Nephron progenitor cell (in vitro differentiated cells): ENCODE data around the gene DAB2IP.
A peak's percentile ranks its signal among the peaks of the same experiment; 100 is the strongest.

Experiments used
- DNase-seq: peaks from one replicate; pipeline ENCODE4 v3.0.0; 2021
- H3K27ac Mint-ChIP-seq: 2 replicates; pipeline ENCODE4 v1.8.0; 2021; ENCODE audit warnings: mild to moderate bottlenecking, moderate library complexity, mixed read lengths
- H3K27me3 Mint-ChIP-seq: 2 replicates; pipeline ENCODE4 v1.8.0; 2021; ENCODE audit warnings: mild to moderate bottlenecking, low read depth, mixed read lengths; ENCODE audit not compliant: poor library complexity
- H3K36me3 Mint-ChIP-seq: 2 replicates; pipeline ENCODE4 v1.8.0; 2021; ENCODE audit warnings: low read depth, mixed read lengths
- H3K4me1 Mint-ChIP-seq: 2 replicates; pipeline ENCODE4 v1.8.0; 2021; ENCODE audit warnings: mixed read lengths
- H3K4me3 Mint-ChIP-seq: 2 replicates; pipeline ENCODE4 v1.8.0; 2021; ENCODE audit warnings: mild to moderate bottlenecking, moderate library complexity, mixed read lengths
- H3K9me3 Mint-ChIP-seq: 2 replicates; pipeline ENCODE4 v1.8.0; 2021; ENCODE audit warnings: mild to moderate bottlenecking, moderate library complexity, mixed read lengths
- CTCF ChIP-seq: fragments of 200-600 bp; sonication (generic); IDR thresholded peaks from 2 replicates; pipeline ENCODE4 v1.5.0; 2021; ENCODE audit warnings: antibody characterized with exemption

The DAB2IP gene

GRCh38 chr9:121608168-121608853 is 43.1 kb upstream of the DAB2IP start:
- no peak for DNase-seq
- Mint-ChIP-seq H3K27ac (peak overlapping the region; percentile 6), H3K27me3 (peaks cover 18% of the 10 kb centered on the region), H3K4me1 (peaks cover 59% of the 10 kb centered on the region), H3K9me3 (no peaks in the 10 kb centered on the region), H3K4me3 (no peak overlapping the region), H3K36me3 (no peaks in the 10 kb centered on the region)
- TF ChIP-seq CTCF, result no peak

- no peak for TF ChIP-seq CTCF
- Mint-ChIP-seq H3K9me3 (no peaks in the 10 kb centered on the region), H3K4me1 (peaks cover 55% of the 10 kb centered on the region), H3K27me3 (peaks cover 9% of the 10 kb centered on the region), H3K27ac (no peak overlapping the region), H3K36me3 (no peaks in the 10 kb centered on the region), H3K4me3 (no peak overlapping the region)
- no peak for DNase-seq
Measured at GRCh38 chr9:121609822-121610637, 41.4 kb upstream of the DAB2IP start.

- Mint-ChIP-seq H3K27me3 (peaks cover 9% of the 10 kb centered on the region), H3K36me3 (no peaks in the 10 kb centered on the region), H3K9me3 (no peaks in the 10 kb centered on the region), H3K4me1 (peaks cover 58% of the 10 kb centered on the region), H3K4me3 (no peak overlapping the region), H3K27ac (no peak overlapping the region)
- TF ChIP-seq CTCF, result no peak
- DNase-seq, result no peak
Measured at GRCh38 chr9:121610638-121610953, 40.8 kb upstream of the DAB2IP start.

GRCh38 chr9:121612511-121612998 is 38.9 kb upstream of the DAB2IP start:
- Mint-ChIP-seq H3K4me1 (peaks cover 75% of the 10 kb centered on the region), H3K27ac (no peak overlapping the region), H3K36me3 (no peaks in the 10 kb centered on the region), H3K4me3 (peak overlapping the region; percentile 49), H3K27me3 (peaks cover 5% of the 10 kb centered on the region), H3K9me3 (no peaks in the 10 kb centered on the region)
- TF ChIP-seq CTCF, result no peak
- no peak for DNase-seq

- no peak for DNase-seq
- no peak for TF ChIP-seq CTCF
- H3K4me3 Mint-ChIP-seq, result peak overlapping the region; percentile 55
- H3K36me3 Mint-ChIP-seq, result no peaks in the 10 kb centered on the region
- H3K4me1 Mint-ChIP-seq, result peaks cover 71% of the 10 kb centered on the region
- no peaks in the 10 kb centered on the region for H3K9me3 Mint-ChIP-seq
- H3K27ac Mint-ChIP-seq, result peak overlapping the region; percentile 85
- peaks cover 2% of the 10 kb centered on the region for H3K27me3 Mint-ChIP-seq
Measured at GRCh38 chr9:121613009-121613752, 38.3 kb upstream of the DAB2IP start.
